RKO (cell line): ENCODE data around the gene PIR.

Source experiments
- DNase-seq: peaks from one replicate; pipeline ENCODE4 v3.0.0-alpha.2; 2016; ENCODE audit warnings: low spot score

PIR gene

GRCh38 chrX:15418041-15418706 is 75.0 kb downstream of the PIR start:
- DNase-seq: no peak

GRCh38 chrX:15416133-15416993 is 76.8 kb downstream of the PIR start:
- DNase-seq: peak; percentile 8

DNA sequence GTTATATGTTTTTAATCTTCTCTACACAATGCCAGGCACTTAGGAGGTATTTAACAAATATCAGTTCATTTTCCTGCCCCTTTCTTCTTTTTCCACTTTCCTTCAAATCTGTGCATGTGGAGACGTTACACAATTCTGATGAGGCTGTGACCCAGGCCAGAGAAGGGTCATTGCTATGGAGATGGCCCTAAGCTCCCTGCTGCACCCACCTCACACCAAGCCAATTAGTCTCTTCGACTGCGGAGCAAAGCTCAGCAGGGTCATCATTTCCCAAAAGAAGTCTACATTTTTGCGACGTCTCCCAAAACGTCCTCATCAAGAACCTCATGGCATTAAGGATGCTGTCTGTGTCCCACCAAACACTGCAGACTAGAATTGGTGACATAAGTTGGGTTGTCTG is 80.0 kb downstream of the PIR start:
- no peak for DNase-seq

DNA sequence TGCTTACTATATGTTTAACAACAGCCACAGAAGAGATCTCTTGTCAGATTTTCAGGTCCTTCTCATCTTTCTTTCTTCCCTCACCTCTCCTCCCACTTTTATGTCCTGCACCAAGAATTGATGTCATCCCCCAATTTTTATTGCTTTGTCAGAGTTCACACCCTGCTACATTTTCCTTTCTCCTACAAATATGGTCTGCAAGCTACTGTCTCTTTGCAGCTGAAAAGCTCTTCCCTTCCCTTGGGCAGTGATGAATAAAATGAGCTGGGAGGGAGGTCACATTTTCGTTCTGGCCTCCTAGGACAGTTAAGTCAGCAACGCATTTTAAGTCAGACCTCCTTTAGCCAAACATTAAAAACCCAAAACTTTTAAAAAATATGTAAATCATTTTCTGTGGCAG is 82.2 kb downstream of the PIR start:
- no peak for DNase-seq

GRCh38 chrX:15410430-15410829 is 82.7 kb downstream of the PIR start:
- no peak for DNase-seq

GRCh38 chrX:15405846-15406245 is 87.3 kb downstream of the PIR start:
- no peak for DNase-seq

DNA sequence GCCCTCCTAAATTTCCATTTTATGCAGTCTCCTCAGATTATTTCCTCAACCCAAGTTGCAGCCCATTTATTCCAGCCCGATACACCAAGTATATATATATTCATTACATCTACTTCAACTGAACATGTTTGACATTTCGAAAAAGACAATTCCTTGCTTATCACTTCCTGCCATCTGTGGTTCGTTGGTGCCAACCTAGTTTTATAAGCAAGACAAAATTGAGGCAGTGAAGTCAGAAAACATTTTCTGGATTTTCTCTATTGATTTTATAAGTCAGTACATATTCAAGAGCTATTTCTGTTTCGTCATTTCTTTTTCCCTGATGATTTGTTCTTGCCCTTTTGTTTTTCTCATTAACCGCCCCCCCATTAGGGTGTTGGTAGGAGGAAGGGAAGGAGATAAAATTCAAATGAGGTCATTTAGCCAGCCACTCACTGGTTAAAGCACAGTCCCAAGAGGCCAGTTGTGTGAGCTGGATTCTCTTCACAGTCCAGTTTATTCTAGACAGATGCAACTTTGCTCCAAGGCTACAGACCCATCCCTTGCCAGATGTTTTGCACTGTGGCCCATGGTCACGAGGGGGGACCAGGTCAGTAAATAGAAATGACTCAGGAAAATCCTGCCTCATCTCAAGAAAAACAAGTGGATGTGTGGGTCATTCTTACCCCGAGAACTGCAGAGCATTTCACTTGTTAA is 88.6 kb downstream of the PIR start:
- no peak for DNase-seq

GRCh38 chrX:15401378-15401777 is 91.8 kb downstream of the PIR start:
- no peak for DNase-seq

GRCh38 chrX:15399962-15400391 is 93.2 kb downstream of the PIR start:
- no peak for DNase-seq

- DNase-seq: no peak
Observed at GRCh38 chrX:15398874-15399273, 94.3 kb downstream of the PIR start.

GRCh38 chrX:15395789-15396188 is 97.3 kb downstream of the PIR start:
- no peak for DNase-seq

GRCh38 chrX:15391850-15392249 is 101.3 kb downstream of the PIR start:
- DNase-seq: no peak

DNA sequence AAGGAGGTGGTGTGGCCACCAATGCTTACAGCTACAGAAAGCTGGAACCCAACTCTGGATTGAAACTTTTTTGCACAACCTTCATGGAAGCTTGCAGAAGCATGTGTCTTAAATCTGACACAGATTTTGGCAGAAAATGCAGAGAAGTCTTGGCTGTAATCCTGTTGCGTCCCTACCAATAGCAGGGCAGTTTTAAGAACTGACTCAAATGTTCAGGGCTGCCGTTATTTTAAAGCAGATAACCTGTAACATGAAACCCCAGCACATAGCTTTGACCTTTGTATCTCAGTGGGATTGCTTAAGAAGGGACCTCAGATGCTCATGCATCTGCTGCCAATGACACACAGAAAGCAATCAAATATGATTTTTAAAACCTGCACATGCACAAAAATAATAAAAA is 108.8 kb downstream of the PIR start, which contains the start of gene VEGFD:
Gene VEGFD, minus strand, starts transcription at position 110 of the 400 bp plus-strand sequence. CDS start 467 bp downstream, outside the sequence.
- DNase-seq: no peak

GRCh38 chrX:15382813-15383212 is 110.3 kb downstream of the PIR start:
- DNase-seq: no peak

DNA sequence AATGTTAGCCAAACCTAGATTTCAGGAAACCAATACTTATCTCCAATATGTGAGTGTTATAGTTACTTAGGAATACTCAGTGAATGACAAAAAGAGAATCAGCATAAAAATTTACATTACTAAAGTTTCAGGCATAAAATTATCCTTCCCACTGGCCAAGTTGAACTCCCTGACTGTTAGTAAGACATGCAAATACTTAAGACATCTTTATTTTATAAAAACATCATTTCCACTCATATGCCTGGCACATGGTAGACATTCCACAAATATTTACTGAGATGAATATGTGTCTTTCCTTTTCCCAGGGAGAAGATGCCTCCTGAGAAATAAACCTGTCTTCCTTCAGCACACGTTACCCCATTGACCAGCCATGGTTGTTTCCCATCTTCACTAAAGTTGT is 116.2 kb downstream of the PIR start:
- no peak for DNase-seq

- no peak for DNase-seq
Observed at GRCh38 chrX:15373976-15374375, 119.2 kb downstream of the PIR start.

- no peak for DNase-seq
Observed at GRCh38 chrX:15366506-15367352, 126.4 kb downstream of the PIR start.

- DNase-seq: no peak
Observed at GRCh38 chrX:15359701-15360100, 133.4 kb downstream of the PIR start.

- no peak for DNase-seq
Observed at GRCh38 chrX:15358533-15358932, 134.6 kb downstream of the PIR start.

- DNase-seq: no peak
Observed at GRCh38 chrX:15356444-15356843, 136.7 kb downstream of the PIR start.

GRCh38 chrX:15350329-15350996 is 142.7 kb downstream of the PIR start:
- DNase-seq: no peak
